Endothelial cell (in vitro differentiated cells): ENCODE data around the gene CRISP2. TPM values are rescaled to one million over a fixed set of nuclear protein-coding genes. Genes with fewer than 3 reads are reported as not detected.

Experiments used
- DNase-seq: peaks from one replicate; pipeline ENCODE4 v3.0.0; 2021; ENCODE audit warnings: low spot score
- H3K27ac Mint-ChIP-seq: one replicate; pipeline ENCODE4 v1.8.0; 2021; ENCODE audit warnings: mixed read lengths, inconsistent platforms; ENCODE audit not compliant: unreplicated experiment
- H3K27me3 Mint-ChIP-seq: one replicate; pipeline ENCODE4 v1.8.0; 2021; ENCODE audit warnings: mild to moderate bottlenecking, moderate library complexity, mixed read lengths, inconsistent platforms; ENCODE audit not compliant: unreplicated experiment
- H3K36me3 Mint-ChIP-seq: one replicate; pipeline ENCODE4 v1.8.0; 2021; ENCODE audit warnings: mild to moderate bottlenecking, low read depth, mixed read lengths, inconsistent platforms; ENCODE audit not compliant: unreplicated experiment
- H3K4me1 Mint-ChIP-seq: one replicate; pipeline ENCODE4 v1.8.0; 2021; ENCODE audit warnings: mild to moderate bottlenecking, mixed read lengths, inconsistent platforms; ENCODE audit not compliant: unreplicated experiment
- H3K4me3 Mint-ChIP-seq: one replicate; pipeline ENCODE4 v1.8.0; 2021; ENCODE audit warnings: mild to moderate bottlenecking, mixed read lengths, inconsistent platforms; ENCODE audit not compliant: unreplicated experiment
- H3K9me3 Mint-ChIP-seq: one replicate; pipeline ENCODE4 v1.8.0; 2021; ENCODE audit warnings: mixed read lengths, inconsistent platforms; ENCODE audit not compliant: unreplicated experiment
- total RNA-seq: library from RNA; stranded (reverse); fragmentation: NEBNext Ultra II Directional; extraction: Animal tissue kit (Norgen Biotek cat#: 25700); gene quantifications from one replicate; pipeline ENCODE4 v1.2.1, GENCODE V29; 2021; ENCODE audit not compliant: unreplicated experiment
- TF ChIP-seq, protein P1 (sequence below): fragments of 200-600 bp; sonication (generic); IDR thresholded peaks from one replicate; pipeline ENCODE4 v1.5.0; 2021; ENCODE audit warnings: antibody characterized with exemption; ENCODE audit not compliant: unreplicated experiment

The CRISP2 gene
- total RNA-seq, 1 donor from 2014 or later: not detected

DNA sequence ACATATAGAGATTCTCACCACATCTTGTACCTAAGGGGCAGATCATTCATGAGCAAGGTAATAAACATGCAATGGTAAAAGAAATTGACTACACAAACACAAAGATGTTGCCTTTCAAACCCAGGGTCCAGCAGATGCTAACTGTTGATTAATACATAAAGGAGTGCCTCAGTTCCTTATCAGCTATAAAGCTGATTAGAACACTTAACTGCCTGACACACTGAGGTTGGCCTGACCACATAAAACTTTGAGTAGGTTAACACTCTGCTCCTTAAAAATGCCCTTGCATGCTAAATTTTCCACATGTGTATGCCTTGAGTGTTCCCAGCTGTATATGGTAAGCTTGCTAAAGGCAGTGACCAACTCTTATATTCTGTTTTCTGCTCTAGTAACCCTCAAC lies 14.9 kb downstream of the CRISP2 start:
- Mint-ChIP-seq H3K4me3 (no peak overlapping the region), H3K9me3 (no peaks in the 10 kb centered on the region), H3K4me1 (no peaks in the 10 kb centered on the region), H3K27me3 (no peaks in the 10 kb centered on the region), H3K27ac (no peak overlapping the region), H3K36me3 (no peaks in the 10 kb centered on the region)
- TF ChIP-seq, protein P1, sequence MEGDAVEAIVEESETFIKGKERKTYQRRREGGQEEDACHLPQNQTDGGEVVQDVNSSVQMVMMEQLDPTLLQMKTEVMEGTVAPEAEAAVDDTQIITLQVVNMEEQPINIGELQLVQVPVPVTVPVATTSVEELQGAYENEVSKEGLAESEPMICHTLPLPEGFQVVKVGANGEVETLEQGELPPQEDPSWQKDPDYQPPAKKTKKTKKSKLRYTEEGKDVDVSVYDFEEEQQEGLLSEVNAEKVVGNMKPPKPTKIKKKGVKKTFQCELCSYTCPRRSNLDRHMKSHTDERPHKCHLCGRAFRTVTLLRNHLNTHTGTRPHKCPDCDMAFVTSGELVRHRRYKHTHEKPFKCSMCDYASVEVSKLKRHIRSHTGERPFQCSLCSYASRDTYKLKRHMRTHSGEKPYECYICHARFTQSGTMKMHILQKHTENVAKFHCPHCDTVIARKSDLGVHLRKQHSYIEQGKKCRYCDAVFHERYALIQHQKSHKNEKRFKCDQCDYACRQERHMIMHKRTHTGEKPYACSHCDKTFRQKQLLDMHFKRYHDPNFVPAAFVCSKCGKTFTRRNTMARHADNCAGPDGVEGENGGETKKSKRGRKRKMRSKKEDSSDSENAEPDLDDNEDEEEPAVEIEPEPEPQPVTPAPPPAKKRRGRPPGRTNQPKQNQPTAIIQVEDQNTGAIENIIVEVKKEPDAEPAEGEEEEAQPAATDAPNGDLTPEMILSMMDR: no peak
- no peak for DNase-seq

DNA sequence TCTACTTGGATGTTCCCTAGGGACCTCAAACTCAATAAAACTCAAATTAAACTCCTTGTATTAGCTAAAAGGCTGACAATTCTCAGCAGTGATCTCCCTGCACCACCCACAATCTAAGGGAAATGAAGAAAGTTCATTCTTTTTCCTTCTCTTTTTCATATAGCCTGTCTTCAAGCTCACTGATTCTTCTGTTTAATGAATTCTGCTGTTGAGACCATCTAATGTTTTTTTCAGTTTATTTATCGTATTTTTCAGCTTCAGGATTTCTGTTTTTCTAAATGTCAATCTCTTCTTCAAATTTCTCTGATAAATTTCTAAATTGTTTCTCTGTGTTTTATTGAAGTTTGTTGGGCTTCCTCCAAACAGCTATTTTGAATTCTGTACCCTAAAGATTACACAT lies 19.8 kb downstream of the CRISP2 start:
- Mint-ChIP-seq H3K9me3 (no peaks in the 10 kb centered on the region), H3K36me3 (no peaks in the 10 kb centered on the region), H3K27ac (no peak overlapping the region), H3K27me3 (no peaks in the 10 kb centered on the region), H3K4me1 (no peaks in the 10 kb centered on the region), H3K4me3 (no peak overlapping the region)
- no peak for DNase-seq
- TF ChIP-seq, protein P1: no peak

DNA sequence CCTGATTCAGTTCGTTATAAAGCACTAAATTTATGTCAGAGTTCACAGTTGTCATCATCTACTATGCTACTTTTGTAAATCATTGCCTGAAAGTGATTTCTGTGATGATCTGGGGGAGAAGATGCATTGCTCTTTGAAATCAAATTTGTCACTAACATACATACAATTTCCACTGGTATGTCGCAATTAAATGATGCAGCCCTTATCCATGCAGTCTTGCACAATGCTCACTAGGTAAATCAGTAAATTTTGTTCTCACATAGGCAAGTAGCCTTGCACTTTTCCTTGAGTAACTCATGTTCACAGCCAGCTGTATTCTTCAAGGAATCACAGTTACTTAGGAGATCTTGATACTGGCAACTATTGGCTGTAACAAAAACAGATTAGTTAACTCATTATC lies 20.8 kb downstream of the CRISP2 start:
- H3K4me1 Mint-ChIP-seq: no peaks in the 10 kb centered on the region

DNA sequence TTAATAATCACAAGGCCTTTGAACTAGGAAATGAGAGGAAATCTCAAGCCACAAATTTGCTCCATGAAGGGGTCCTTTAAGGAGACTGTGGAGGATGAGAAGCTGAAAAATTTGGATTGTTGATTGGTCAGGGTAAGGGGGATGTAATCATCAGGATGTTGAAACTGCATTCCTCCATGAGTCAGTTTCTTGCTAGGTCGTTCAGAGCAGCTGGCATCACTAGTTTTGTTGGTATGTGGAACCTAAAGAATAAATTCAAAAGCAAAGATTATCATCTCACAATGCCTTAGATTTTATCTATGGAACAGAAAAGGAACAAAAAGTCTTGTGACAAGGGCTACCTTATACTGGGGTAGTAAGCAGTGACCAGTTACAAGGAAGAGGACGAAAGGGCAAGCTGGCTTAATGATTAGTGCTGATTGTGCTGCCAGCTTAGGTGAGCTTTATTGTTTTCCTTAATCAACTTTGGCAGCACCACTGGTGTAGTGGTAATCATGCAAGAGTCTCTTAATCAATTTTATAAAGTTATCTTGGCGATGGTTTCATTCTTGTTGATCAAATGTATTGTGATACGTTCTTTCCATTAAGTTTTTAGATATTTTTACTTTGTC lies 36.6 kb downstream of the CRISP2 start:
- TF ChIP-seq, protein P1: no peak
- peaks cover 1% of the 10 kb centered on the region for H3K27me3 Mint-ChIP-seq
- H3K4me3 Mint-ChIP-seq: no peak overlapping the region
- peaks cover 12% of the 10 kb centered on the region for H3K4me1 Mint-ChIP-seq
- H3K9me3 Mint-ChIP-seq: no peaks in the 10 kb centered on the region
- DNase-seq: no peak
- H3K27ac Mint-ChIP-seq: no peak overlapping the region
- H3K36me3 Mint-ChIP-seq: no peaks in the 10 kb centered on the region

More for the DNA sequence above, 20.8 kb downstream of the CRISP2 start:
- Mint-ChIP-seq H3K9me3 (no peaks in the 10 kb centered on the region), H3K27ac (no peak overlapping the region), H3K36me3 (no peaks in the 10 kb centered on the region), H3K4me3 (no peak overlapping the region), H3K27me3 (no peaks in the 10 kb centered on the region)
- TF ChIP-seq, protein P1: no peak
- no peak for DNase-seq

DNA sequence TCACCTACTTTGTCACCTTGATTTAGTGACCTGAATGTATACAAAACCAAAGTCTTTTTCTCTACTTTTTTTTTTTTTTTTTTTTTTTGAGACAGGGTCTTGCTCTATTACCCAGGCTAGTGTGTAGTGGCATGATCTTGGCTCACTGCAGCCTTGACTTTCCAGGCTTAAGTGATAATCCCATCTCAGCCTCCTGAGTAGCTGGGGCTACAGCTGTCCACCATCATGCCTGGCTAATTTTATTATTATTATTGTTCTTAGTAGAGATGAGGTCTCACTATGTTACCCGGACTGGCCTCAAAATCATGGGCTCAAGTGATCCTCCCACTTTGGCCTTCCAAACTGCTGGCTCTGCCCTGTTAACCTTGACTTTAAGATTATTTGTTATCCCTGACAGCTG lies 37.5 kb downstream of the CRISP2 start:
- H3K4me3 Mint-ChIP-seq: no peak overlapping the region
- peaks cover 6% of the 10 kb centered on the region for H3K9me3 Mint-ChIP-seq
- H3K27me3 Mint-ChIP-seq: peaks cover 3% of the 10 kb centered on the region
- DNase-seq: no peak
- H3K36me3 Mint-ChIP-seq: peaks cover 5% of the 10 kb centered on the region
- peaks cover 12% of the 10 kb centered on the region for H3K4me1 Mint-ChIP-seq
- TF ChIP-seq, protein P1: no peak
- H3K27ac Mint-ChIP-seq: no peak overlapping the region
